CD4-positive, alpha-beta T cell treated with Interleukin-12 subunit alpha and Interleukin-12 subunit beta, for 1 hour (primary cell): ENCODE data around the gene GHRL.
A peak's percentile ranks its signal among the peaks of the same experiment; 100 is the strongest.
"Not testable (repeated sequence)": the region's sequence is repeated elsewhere in the genome, so short reads cannot be mapped to it uniquely, and the experiment has no call there.

Experiments
- DNase-seq: peaks from one replicate; pipeline ENCODE4 v3.0.0-alpha.2; 2020

Gene GHRL

GRCh38 chr3:10322352-10322710, 29.6 kb upstream of the GHRL start:
- DNase-seq = peak; percentile 36

- DNase-seq = no peak
Observed at GRCh38 chr3:10321630-10322351, 29.0 kb upstream of the GHRL start.

- no peak for DNase-seq
Observed at GRCh38 chr3:10320320-10320677, 27.6 kb upstream of the GHRL start.

GRCh38 chr3:10319804-10320203, 27.1 kb upstream of the GHRL start:
- DNase-seq = peak; percentile 23

GRCh38 chr3:10319251-10319650, 26.5 kb upstream of the GHRL start:
- DNase-seq = no peak

- DNase-seq = no peak
Observed at GRCh38 chr3:10317961-10318350, 25.2 kb upstream of the GHRL start.

- DNase-seq = no peak
Observed at GRCh38 chr3:10317311-10317960, 24.7 kb upstream of the GHRL start.

GRCh38 chr3:10315771-10316344, 23.1 kb upstream of the GHRL start:
- no peak for DNase-seq

GRCh38 chr3:10315101-10315500, 22.4 kb upstream of the GHRL start:
- no peak for DNase-seq

GRCh38 chr3:10312861-10313260, 20.1 kb upstream of the GHRL start:
- no peak for DNase-seq

- DNase-seq = no peak
Observed at GRCh38 chr3:10312391-10312790, 19.6 kb upstream of the GHRL start.

- no peak for DNase-seq
Observed at GRCh38 chr3:10311710-10312109, 19.0 kb upstream of the GHRL start.

- no peak for DNase-seq
Observed at GRCh38 chr3:10310578-10310977, 17.8 kb upstream of the GHRL start.

GRCh38 chr3:10309736-10310135, 17.0 kb upstream of the GHRL start:
- DNase-seq = no peak

GRCh38 chr3:10308678-10309077, 15.9 kb upstream of the GHRL start:
- no peak for DNase-seq

GRCh38 chr3:10306156-10306555, 13.4 kb upstream of the GHRL start:
- no peak for DNase-seq

- DNase-seq = no peak
Observed at GRCh38 chr3:10305331-10305902, 12.7 kb upstream of the GHRL start.

GRCh38 chr3:10304905-10305304, 12.2 kb upstream of the GHRL start:
- no peak for DNase-seq

- DNase-seq = no peak
Observed at GRCh38 chr3:10303785-10304184, 11.0 kb upstream of the GHRL start.

GRCh38 chr3:10303105-10303504, 10.4 kb upstream of the GHRL start:
- DNase-seq = no peak

GRCh38 chr3:10300087-10300486, 7.3 kb upstream of the GHRL start:
- DNase-seq = no peak

- no peak for DNase-seq
Observed at GRCh38 chr3:10299679-10300078, 6.9 kb upstream of the GHRL start.

- DNase-seq = no peak
Observed at GRCh38 chr3:10299175-10299574, 6.4 kb upstream of the GHRL start.

- DNase-seq = not testable (repeated sequence)
Observed at GRCh38 chr3:10298064-10298463, 5.3 kb upstream of the GHRL start.
